ENCODE results near the gene PIP5K1B.

- TF ChIP-seq CTCF (conservative IDR thresholded peaks at IDR 0.05; ENCODE audit: low read length) (no peak), EZH2phosphoT487 (IDR thresholded peaks at IDR 0.05; ENCODE audit: borderline replicate concordance, low read depth, low read length) (no peak)
Observed at GRCh38 chr9:68870086-68870485, 165.0 kb downstream of the PIP5K1B start.

All from OCI-LY7 (cell line).